MM.1S (cell line): ENCODE results near the gene SPNS2.

Source experiments
- EZH2 ChIP-seq: fragments of 300-600 bp; sonication (generic); optimal IDR thresholded peaks from 2 replicates; pipeline ENCODE3; 2017; ENCODE audit warnings: low read depth, mild to moderate bottlenecking, antibody characterized with exemption, low read length, mixed read lengths
- EZH2phosphoT487 ChIP-seq: fragments of 300-600 bp; sonication (generic); IDR thresholded peaks from 2 replicates; pipeline ENCODE4 v1.6.1; 2018; ENCODE audit warnings: antibody characterized with exemption, low read length
- TF ChIP-seq, protein P1 (sequence below): fragments of 300-600 bp; sonication (generic); IDR thresholded peaks from 2 replicates; pipeline ENCODE4 v1.5.1; 2016; ENCODE audit warnings: antibody characterized with exemption, low read length, mixed read lengths

GRCh38 chr17:4572131-4572530 is 73.5 kb downstream of the SPNS2 start:
- TF ChIP-seq, protein P1, sequence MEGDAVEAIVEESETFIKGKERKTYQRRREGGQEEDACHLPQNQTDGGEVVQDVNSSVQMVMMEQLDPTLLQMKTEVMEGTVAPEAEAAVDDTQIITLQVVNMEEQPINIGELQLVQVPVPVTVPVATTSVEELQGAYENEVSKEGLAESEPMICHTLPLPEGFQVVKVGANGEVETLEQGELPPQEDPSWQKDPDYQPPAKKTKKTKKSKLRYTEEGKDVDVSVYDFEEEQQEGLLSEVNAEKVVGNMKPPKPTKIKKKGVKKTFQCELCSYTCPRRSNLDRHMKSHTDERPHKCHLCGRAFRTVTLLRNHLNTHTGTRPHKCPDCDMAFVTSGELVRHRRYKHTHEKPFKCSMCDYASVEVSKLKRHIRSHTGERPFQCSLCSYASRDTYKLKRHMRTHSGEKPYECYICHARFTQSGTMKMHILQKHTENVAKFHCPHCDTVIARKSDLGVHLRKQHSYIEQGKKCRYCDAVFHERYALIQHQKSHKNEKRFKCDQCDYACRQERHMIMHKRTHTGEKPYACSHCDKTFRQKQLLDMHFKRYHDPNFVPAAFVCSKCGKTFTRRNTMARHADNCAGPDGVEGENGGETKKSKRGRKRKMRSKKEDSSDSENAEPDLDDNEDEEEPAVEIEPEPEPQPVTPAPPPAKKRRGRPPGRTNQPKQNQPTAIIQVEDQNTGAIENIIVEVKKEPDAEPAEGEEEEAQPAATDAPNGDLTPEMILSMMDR, result no peak
- TF ChIP-seq EZH2 (no peak), EZH2phosphoT487 (no peak)
